HG02610 (cell line): ENCODE data around the gene TEAD2.
"Not testable (repeated sequence)": the region's sequence is repeated elsewhere in the genome, so short reads cannot be mapped to it uniquely, and the experiment has no call there.

Experiments
- ATAC-seq: cut with Tn5 transposase; IDR thresholded peaks from one replicate; pipeline ENCODE4 v1.9.1; 2021; ENCODE audit warnings: mild to moderate bottlenecking, moderate library complexity; ENCODE audit not compliant: unreplicated experiment

TEAD2 gene

GRCh38 chr19:49387936-49388372 is 25.7 kb upstream of the TEAD2 start, which contains the start of gene KASH5:
Gene KASH5 (plus strand): TSS chr19:49388249. CDS start chr19:49390884, 2,635 bp downstream.
- ATAC-seq = no peak

- ATAC-seq = no peak
Measured at GRCh38 chr19:49383599-49383998, 21.4 kb upstream of the TEAD2 start.

- no peak for ATAC-seq
Measured at GRCh38 chr19:49382639-49383038, 20.4 kb upstream of the TEAD2 start.

GRCh38 chr19:49380391-49380790 is 18.2 kb upstream of the TEAD2 start:
- no peak for ATAC-seq

GRCh38 chr19:49378512-49378911 is 16.3 kb upstream of the TEAD2 start:
- ATAC-seq = no peak

GRCh38 chr19:49374665-49375434 is 12.6 kb upstream of the TEAD2 start:
- ATAC-seq = no peak

GRCh38 chr19:49373174-49373573 is 11.0 kb upstream of the TEAD2 start:
- ATAC-seq = not testable (repeated sequence)

- ATAC-seq = no peak
Measured at GRCh38 chr19:49371184-49371583, 9.0 kb upstream of the TEAD2 start.

- no peak for ATAC-seq
Measured at GRCh38 chr19:49368711-49369358, 6.6 kb upstream of the TEAD2 start.

GRCh38 chr19:49366110-49366509 is 3.9 kb upstream of the TEAD2 start:
- no peak for ATAC-seq

GRCh38 chr19:49364083-49364737 is 2.0 kb upstream of the TEAD2 start:
- no peak for ATAC-seq

GRCh38 chr19:49363268-49364082 is 1.3 kb upstream of the TEAD2 start, which contains the start of gene DKKL1:
Gene DKKL1 (plus strand): TSS chr19:49363877. CDS start chr19:49363999, 122 bp downstream.
- ATAC-seq = no peak

- ATAC-seq = no peak
Measured at GRCh38 chr19:49362929-49363267, 682 bp upstream of the TEAD2 start.

- no peak for ATAC-seq
Measured at GRCh38 chr19:49361438-49362047, 673 bp downstream of the TEAD2 start.

GRCh38 chr19:49359851-49360820 is 2.1 kb downstream of the TEAD2 start:
- no peak for ATAC-seq

- no peak for ATAC-seq
Measured at GRCh38 chr19:49357186-49357585, 5.0 kb downstream of the TEAD2 start.

GRCh38 chr19:49356382-49356781 is 5.8 kb downstream of the TEAD2 start:
- ATAC-seq = no peak

GRCh38 chr19:49355909-49356353 is 6.3 kb downstream of the TEAD2 start:
- no peak for ATAC-seq

GRCh38 chr19:49349567-49349966 is 12.6 kb downstream of the TEAD2 start:
- no peak for ATAC-seq
